Dermis microvascular lymphatic vessel endothelial cell (primary cell): ENCODE measurements around the gene GLIPR1L2. TPM values are rescaled to one million over a fixed set of nuclear protein-coding genes. Genes with fewer than 3 reads are reported as not detected.
"Not testable (repeated sequence)": the region's sequence is repeated elsewhere in the genome, so short reads cannot be mapped to it uniquely, and the experiment has no call there.

Experiments
- DNase-seq, 2 donors: peaks; one replicate each; pipeline versions ENCODE4 v3.0.0 to v3.0.0-alpha.2; 2010; ENCODE audit warnings: low read depth in 2 of 2
- total RNA-seq: library from RNA; depleted of rRNA; stranded (reverse); fragments of >200 nt; gene quantifications from 2 replicates; pipeline ENCODE4 v1.2.1, GENCODE V29; 2014

The GLIPR1L2 gene
- total RNA-seq, 1 donor from 2014 or later = under 0.01 TPM

DNA sequence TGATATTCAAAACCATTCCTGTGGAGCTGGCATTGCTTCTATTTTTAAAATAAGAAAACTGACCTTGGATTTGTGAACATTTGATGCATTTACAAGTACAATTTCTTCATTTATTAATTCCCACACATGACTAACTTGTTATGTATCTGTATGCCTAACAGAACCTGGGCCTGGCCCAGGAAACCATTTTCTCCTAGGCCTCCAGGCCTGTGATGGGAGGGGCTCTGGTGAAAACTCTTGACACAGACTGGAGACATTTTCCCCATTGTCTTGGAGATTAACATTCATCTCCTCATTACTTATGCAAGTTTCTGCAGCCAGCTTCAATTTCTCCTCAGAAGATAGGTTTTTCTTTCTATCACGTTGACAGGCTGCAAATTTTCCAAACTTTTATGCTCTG is 42.0 kb downstream of the GLIPR1L2 start:
- DNase-seq = no peak

- peak; percentile 15 to 51 for DNase-seq
Measured at GRCh38 chr12:75437564-75437963, 46.7 kb downstream of the GLIPR1L2 start.

DNA sequence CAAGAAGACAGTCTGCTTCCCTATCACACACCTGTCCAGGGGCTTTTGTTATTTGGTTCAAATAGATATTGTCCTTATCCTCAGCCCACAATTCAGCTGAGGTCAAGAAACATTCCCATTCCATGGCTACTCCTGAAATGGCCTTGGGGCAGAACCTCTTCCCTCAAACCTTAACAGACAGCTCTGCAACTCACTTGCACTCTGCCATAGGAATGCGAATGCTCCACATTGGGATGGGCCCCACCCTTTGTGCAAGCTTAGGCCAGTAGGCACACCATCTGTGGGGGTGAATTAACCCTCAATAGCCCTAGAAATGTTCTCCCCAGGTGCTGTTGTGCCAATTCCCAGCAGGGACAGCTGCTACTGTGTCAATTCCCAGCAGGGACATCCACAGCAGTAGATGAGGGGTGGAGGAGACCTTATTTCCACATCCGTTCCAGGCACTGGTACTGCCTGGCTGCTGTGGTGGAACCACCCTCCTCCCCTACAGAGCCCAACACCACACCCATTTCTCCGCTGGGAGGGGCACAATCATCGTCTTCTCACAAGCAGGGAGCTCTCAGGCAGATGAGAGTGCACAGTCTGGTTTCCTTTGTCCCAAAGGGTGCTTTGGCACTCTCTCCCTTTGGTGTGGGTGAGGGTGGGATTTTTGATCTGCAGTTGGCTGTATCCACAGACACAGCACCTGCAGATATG is 47.3 kb downstream of the GLIPR1L2 start:
- DNase-seq = no peak

DNA sequence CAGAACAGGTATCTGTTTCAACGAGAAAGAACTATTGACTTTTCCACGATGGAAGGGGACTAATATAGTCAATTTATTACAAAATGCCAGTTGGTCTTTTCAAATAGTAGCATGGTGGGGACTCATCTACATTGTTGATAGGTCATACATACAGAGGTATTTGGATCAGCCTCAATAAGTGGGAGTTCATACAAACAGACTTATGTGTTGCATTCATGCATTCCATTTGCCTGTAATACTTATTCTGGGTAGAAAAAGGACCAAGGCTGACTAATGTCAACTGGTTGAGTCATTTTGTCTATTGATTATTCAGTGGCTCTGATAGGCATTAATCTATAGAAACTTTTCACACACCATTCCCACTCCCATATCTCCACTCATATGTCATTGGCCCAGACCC is 48.2 kb downstream of the GLIPR1L2 start:
- DNase-seq = no peak

- no peak for DNase-seq
Measured at GRCh38 chr12:75439930-75440329, 49.0 kb downstream of the GLIPR1L2 start.

DNA sequence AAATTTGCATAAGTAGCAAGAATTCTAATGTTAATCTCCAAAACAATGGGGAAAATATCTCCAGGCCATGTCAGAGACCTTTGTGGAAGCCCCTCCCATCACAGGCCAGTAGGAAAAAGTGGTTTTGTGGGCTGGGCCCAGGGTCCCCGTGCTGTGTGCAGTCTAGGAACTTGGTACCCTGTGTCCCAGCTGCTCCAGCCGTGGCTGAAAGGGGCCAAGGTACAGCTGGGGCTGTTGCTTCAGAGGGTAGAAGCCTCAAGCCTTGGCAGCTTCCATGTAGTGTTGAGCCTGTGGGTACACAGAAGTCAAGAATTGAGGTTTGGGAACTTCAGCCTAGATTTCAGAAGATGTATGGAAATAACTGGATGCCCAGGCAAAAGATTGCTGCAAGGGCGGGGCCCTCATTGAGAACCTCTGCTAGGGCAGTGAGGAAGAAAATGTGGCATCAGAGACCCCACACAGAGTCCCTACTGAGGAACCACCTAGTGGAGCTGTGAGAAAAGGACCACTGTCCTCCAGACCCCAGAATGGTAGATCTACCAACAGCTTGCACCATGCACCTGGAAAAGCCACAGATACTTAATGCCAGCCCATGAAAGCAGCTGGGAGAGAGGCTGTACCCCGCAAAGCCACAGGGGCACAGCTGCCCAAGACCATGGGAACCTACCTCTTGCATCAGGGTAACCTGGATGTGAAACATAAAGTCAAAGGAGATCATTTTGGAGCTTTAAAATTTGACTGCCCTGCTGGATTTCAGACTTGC is 51.0 kb downstream of the GLIPR1L2 start:
- not testable (repeated sequence) for DNase-seq

- not testable (repeated sequence) for DNase-seq
Measured at GRCh38 chr12:75442454-75442853, 51.6 kb downstream of the GLIPR1L2 start.

- DNase-seq = no peak
Measured at GRCh38 chr12:75443709-75444108, 52.8 kb downstream of the GLIPR1L2 start.

DNA sequence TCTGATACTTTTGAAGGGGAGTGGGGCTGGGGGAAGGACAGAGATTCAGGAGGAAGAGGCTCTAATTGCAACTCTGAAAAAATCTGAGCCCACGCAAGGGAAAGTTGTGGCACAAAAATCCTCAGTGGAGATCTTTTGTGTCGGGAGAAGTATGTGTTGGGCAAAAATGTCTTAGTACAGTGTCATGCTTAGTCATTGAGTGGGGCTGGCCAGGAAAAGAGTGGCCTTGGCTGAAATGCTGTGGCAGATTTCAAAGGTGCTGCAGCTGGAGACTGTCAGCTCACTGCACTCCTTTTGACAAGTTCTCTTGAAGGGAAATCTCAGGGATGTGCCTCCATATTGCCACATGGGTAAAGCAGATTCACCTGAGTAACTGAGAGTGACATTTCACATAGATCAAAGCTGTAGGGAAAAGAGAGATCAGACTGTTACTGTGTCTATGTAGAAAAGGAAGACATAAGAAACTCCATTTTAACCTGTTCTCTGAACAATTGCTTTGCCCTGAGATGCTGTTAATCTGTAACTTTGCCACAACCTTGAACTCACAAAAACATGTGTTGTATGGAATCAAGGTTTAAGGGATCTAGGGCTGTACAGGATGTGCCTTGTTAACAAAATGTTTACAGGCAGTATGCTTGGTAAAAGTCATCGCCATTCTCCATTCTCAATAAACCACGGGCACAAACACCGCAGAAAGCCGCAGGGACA is 53.7 kb downstream of the GLIPR1L2 start:
- no peak for DNase-seq

GRCh38 chr12:75445137-75445507 is 54.2 kb downstream of the GLIPR1L2 start:
- not testable (repeated sequence) for DNase-seq

- peak in 1 of 2 donors; percentile 15 for DNase-seq
Measured at GRCh38 chr12:75446857-75447256, 56.0 kb downstream of the GLIPR1L2 start.

GRCh38 chr12:75447691-75448393 is 57.0 kb downstream of the GLIPR1L2 start:
- no peak for DNase-seq

DNA sequence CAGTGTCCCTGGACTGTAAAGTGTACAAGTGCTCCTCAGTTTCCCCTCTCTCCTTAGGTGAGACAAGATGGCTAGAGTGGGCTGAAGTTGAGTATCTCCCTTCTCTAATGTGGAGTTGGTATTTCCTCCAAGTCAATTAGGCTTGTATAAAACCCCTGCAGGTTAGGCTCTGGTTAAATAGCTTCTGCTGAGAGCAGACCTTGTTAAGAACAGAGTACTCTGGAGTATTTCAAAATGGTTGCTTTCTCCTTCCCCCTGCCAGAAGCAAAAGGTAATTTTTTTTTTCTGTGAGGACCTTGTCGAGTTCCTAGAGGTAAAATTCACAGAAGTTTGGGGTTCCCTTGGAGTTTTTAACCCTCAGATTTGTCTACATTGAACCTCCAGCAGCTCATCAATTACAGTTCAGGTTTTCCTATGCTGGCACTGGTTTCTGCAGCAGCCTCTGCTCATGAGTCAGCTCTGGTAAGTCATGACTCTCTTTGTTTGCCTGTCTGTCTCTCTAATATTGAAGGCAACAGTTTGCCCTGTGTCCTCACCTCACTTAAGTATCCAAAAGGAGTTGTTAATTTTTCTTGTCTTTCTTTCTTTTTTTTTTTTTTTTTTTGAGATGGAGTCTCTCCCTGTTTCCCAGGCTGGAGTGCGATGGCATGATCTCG is 61.9 kb downstream of the GLIPR1L2 start:
- peak in 1 of 2 donors; percentile 4 for DNase-seq

DNA sequence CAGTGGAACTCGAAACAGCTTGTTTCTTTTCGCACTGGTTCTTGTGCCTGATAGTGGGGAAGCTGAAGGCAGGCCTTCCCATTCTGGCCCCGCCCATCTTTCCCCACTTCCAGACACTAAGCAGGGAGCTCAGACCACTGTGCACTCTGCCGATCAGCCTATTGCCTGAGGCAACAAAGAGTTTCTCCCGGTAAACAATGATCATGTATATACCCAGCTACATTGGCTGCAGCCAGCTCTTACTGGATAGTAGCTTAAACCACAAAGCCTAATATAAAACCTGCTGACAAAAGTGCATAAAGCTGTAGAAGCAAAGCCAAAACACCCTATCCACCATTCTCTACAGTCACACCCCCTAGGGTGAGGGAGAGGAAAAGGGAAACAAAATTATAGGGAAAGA is 65.0 kb downstream of the GLIPR1L2 start:
- no peak for DNase-seq

GRCh38 chr12:75457191-75457590 is 66.3 kb downstream of the GLIPR1L2 start:
- DNase-seq = no peak

GRCh38 chr12:75457866-75458265 is 67.0 kb downstream of the GLIPR1L2 start:
- not testable (repeated sequence) for DNase-seq

- DNase-seq = no peak
Measured at GRCh38 chr12:75459755-75460154, 68.9 kb downstream of the GLIPR1L2 start.

- no peak for DNase-seq
Measured at GRCh38 chr12:75460204-75460603, 69.3 kb downstream of the GLIPR1L2 start.

- no peak for DNase-seq
Measured at GRCh38 chr12:75471902-75472890, 81.3 kb downstream of the GLIPR1L2 start.

DNA sequence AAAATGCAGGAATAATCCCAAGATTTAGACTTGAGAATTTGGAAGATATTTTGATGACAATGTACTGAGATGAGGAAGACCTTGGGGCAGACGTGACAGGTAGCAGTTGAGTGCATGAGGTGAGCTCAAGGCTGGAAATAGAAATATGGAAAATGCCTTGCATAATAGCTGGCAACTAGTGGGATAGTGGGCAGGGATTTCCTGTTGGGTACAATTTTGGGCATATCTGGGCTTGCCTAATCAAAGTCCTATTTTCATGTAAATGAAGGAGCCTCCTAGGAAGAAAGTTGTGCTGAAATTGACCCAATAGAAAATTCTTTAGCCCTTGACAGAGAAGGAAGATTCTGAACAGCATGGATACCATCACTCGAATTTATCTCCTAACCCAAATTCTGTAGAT is 83.2 kb downstream of the GLIPR1L2 start:
- DNase-seq = no peak
